Mucosa of descending colon (tissue), 3 donors: ENCODE results near the gene TNNI3K. TPM values are rescaled to one million over a fixed set of nuclear protein-coding genes. Genes with fewer than 3 reads are reported as not detected.

Source experiments
- ATAC-seq: fragments of 200-7000 bp; cut with Tn5 transposase; one replicate; pipeline ENCODE4 v1.9.1; 2020; ENCODE audit warnings: mild to moderate bottlenecking, moderate library complexity
- DNase-seq, 3 donors: peaks; one replicate each; pipeline ENCODE4 v3.0.0-alpha.2; 2020
- H3K36me3 ChIP-seq: fragments of 200-600 bp; one replicate; pipeline ENCODE4 v1.8.0; 2021; ENCODE audit warnings: low read depth, mild to moderate bottlenecking
- H3K4me1 ChIP-seq: fragments of 200-600 bp; one replicate; pipeline ENCODE4 v1.8.0; 2021; ENCODE audit warnings: low read depth, mild to moderate bottlenecking
- H3K4me3 ChIP-seq: fragments of 200-600 bp; one replicate; pipeline ENCODE4 v1.8.0; 2021; ENCODE audit warnings: mild to moderate bottlenecking
- H3K9me3 ChIP-seq: fragments of 200-600 bp; one replicate; pipeline ENCODE4 v1.8.0; 2021; ENCODE audit warnings: mild to moderate bottlenecking
- intact Hi-C, 2 donors: fragments of 100-400 bp; cut with DNase I in 1 of 2; cut with micrococcal nuclease in 1 of 2; formaldehyde crosslinking; loops; one replicate each; pipeline versions ENCODE4 v1.11.0 to v1.11.1; 2022; cut with DNase I, micrococcal nuclease
- total RNA-seq, 3 donors: library from RNA; stranded (reverse); fragmentation: NEBNext Ultra II Directional in 2 of 3; extraction: Animal tissue kit (Norgen Biotek cat#: 25700) in 2 of 3; gene quantifications; one replicate each; pipeline versions ENCODE4 v1.2.1 to v1.2.4, GENCODE V29; 2021 to 2023
- TF ChIP-seq, protein P1 (sequence below): fragments of 200-600 bp; IDR thresholded peaks from one replicate; pipeline ENCODE4 v1.8.0; 2022; ENCODE audit warnings: antibody characterized with exemption, mild to moderate bottlenecking
- donor health status: DM: no; HTN: no; CAD: no; lungs with moderate emphysema.
- donor health status: DM: no; HTN: no; CAD: no.
- donor health status: DM: no; HTN: yes; CAD: no.

TNNI3K gene
- total RNA-seq, 3 donors from 2014 or later: 0.72 to 1.1 (median 1.1) TPM

DNA sequence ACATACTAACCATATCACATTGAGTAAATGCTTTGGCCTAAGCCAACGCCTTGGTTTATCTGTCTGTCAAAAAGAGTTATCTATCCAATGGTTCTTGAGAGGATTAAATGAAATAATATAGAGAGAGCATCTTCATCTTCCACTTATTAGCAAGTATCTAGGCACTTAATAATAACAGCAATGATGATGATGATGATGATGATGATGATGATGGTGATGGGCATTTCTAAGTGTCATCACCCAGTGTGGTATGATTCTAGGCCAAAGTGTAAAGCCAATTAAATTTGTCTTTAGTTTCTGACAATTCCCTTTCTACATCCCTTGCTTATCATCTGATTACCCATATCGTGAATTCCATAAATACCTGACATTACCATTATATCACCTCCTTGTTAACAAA, 342.9 kb downstream of the TNNI3K start:
- Histone ChIP-seq H3K4me3 (no peak overlapping the region), H3K4me1 (no peaks in the 10 kb centered on the region), H3K36me3 (no peaks in the 10 kb centered on the region), H3K9me3 (no peaks in the 10 kb centered on the region)
- no peak for DNase-seq
- TF ChIP-seq, protein P1, sequence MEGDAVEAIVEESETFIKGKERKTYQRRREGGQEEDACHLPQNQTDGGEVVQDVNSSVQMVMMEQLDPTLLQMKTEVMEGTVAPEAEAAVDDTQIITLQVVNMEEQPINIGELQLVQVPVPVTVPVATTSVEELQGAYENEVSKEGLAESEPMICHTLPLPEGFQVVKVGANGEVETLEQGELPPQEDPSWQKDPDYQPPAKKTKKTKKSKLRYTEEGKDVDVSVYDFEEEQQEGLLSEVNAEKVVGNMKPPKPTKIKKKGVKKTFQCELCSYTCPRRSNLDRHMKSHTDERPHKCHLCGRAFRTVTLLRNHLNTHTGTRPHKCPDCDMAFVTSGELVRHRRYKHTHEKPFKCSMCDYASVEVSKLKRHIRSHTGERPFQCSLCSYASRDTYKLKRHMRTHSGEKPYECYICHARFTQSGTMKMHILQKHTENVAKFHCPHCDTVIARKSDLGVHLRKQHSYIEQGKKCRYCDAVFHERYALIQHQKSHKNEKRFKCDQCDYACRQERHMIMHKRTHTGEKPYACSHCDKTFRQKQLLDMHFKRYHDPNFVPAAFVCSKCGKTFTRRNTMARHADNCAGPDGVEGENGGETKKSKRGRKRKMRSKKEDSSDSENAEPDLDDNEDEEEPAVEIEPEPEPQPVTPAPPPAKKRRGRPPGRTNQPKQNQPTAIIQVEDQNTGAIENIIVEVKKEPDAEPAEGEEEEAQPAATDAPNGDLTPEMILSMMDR: no peak
- no peak for ATAC-seq
- intact Hi-C loops: no loop called here

- TF ChIP-seq, protein P1: no peak
- DNase-seq (no peak), ATAC-seq (no peak)
- Histone ChIP-seq H3K36me3 (no peaks in the 10 kb centered on the region), H3K9me3 (no peaks in the 10 kb centered on the region), H3K4me1 (no peaks in the 10 kb centered on the region), H3K4me3 (no peak overlapping the region)
- intact Hi-C loops: no loop called here
Measured at GRCh38 chr1:74579425-74579824, 344.2 kb downstream of the TNNI3K start.

GRCh38 chr1:74583397-74583796, 348.2 kb downstream of the TNNI3K start:
- TF ChIP-seq, protein P1: no peak
- no peaks in the 10 kb centered on the region for H3K4me1 ChIP-seq
- no peaks in the 10 kb centered on the region for H3K9me3 ChIP-seq
- no peak overlapping the region for H3K4me3 ChIP-seq
- intact Hi-C loops: no loop called here
- DNase-seq (no peak), ATAC-seq (no peak)
- no peaks in the 10 kb centered on the region for H3K36me3 ChIP-seq

GRCh38 chr1:74584185-74584584, 349.0 kb downstream of the TNNI3K start:
- no peaks in the 10 kb centered on the region for H3K36me3 ChIP-seq
- no peak for ATAC-seq
- no peaks in the 10 kb centered on the region for H3K9me3 ChIP-seq
- no peak overlapping the region for H3K4me3 ChIP-seq
- intact Hi-C loops: no loop called here
- H3K4me1 ChIP-seq: no peaks in the 10 kb centered on the region
- TF ChIP-seq, protein P1: no peak
- DNase-seq: no peak

- H3K36me3 ChIP-seq: no peaks in the 10 kb centered on the region
- intact Hi-C loops: no loop called here
- H3K9me3 ChIP-seq: no peaks in the 10 kb centered on the region
- no peak for DNase-seq
- ATAC-seq: no peak
- TF ChIP-seq, protein P1: no peak
- no peaks in the 10 kb centered on the region for H3K4me1 ChIP-seq
- H3K4me3 ChIP-seq: no peak overlapping the region
Measured at GRCh38 chr1:74586253-74586897, 351.2 kb downstream of the TNNI3K start.

GRCh38 chr1:74587888-74588287, 352.7 kb downstream of the TNNI3K start:
- Histone ChIP-seq H3K36me3 (no peaks in the 10 kb centered on the region), H3K4me1 (no peaks in the 10 kb centered on the region), H3K4me3 (no peak overlapping the region), H3K9me3 (no peaks in the 10 kb centered on the region)
- TF ChIP-seq, protein P1: no peak
- DNase-seq (no peak), ATAC-seq (no peak)
- intact Hi-C loops: no loop called here
